Glutamatergic neuron (in vitro differentiated cells): ENCODE measurements around the gene SCUBE1. TPM values are rescaled to one million over a fixed set of nuclear protein-coding genes. Genes with fewer than 3 reads are reported as not detected.

Source experiments
- DNase-seq: peaks from one replicate; pipeline ENCODE4 v3.0.0; 2022
- H3K27ac Mint-ChIP-seq: one replicate; pipeline ENCODE4 v1.8.0; 2020; ENCODE audit warnings: mild to moderate bottlenecking, mixed read lengths, inconsistent platforms; ENCODE audit not compliant: unreplicated experiment
- H3K27me3 Mint-ChIP-seq: one replicate; pipeline ENCODE4 v1.8.0; 2020; ENCODE audit warnings: mild to moderate bottlenecking, moderate library complexity, mixed read lengths, inconsistent platforms; ENCODE audit not compliant: unreplicated experiment
- H3K36me3 Mint-ChIP-seq: one replicate; pipeline ENCODE4 v1.8.0; 2020; ENCODE audit warnings: mild to moderate bottlenecking, mixed read lengths, inconsistent platforms; ENCODE audit not compliant: unreplicated experiment
- H3K4me1 Mint-ChIP-seq: one replicate; pipeline ENCODE4 v1.8.0; 2020; ENCODE audit warnings: mild to moderate bottlenecking, low read depth, mixed read lengths, inconsistent platforms; ENCODE audit not compliant: unreplicated experiment
- H3K4me3 Mint-ChIP-seq: one replicate; pipeline ENCODE4 v1.8.0; 2020; ENCODE audit warnings: mild to moderate bottlenecking, mixed read lengths, inconsistent platforms; ENCODE audit not compliant: unreplicated experiment
- H3K9me3 Mint-ChIP-seq: one replicate; pipeline ENCODE4 v1.8.0; 2020; ENCODE audit warnings: mild to moderate bottlenecking, moderate library complexity, mixed read lengths, inconsistent platforms; ENCODE audit not compliant: unreplicated experiment
- CTCF ChIP-seq: fragments of 200-600 bp; sonication (generic); IDR thresholded peaks from one replicate; pipeline ENCODE4 v1.5.0; 2021; ENCODE audit not compliant: partially characterized antibody, unreplicated experiment
- total RNA-seq: library from RNA; stranded (reverse); fragmentation: NEBNext Ultra II Directional; extraction: Animal tissue kit (Norgen Biotek cat#: 25700); gene quantifications from one replicate; pipeline ENCODE4 v1.2.1, GENCODE V29; 2021; ENCODE audit not compliant: unreplicated experiment

SCUBE1 gene
- total RNA-seq, 1 donor from 2014 or later: 25.8 TPM

- DNase-seq: no peak
- Mint-ChIP-seq H3K4me1 (peaks cover 6% of the 10 kb centered on the region), H3K36me3 (peaks cover 4% of the 10 kb centered on the region), H3K27ac (no peak overlapping the region), H3K27me3 (peaks cover 5% of the 10 kb centered on the region), H3K4me3 (no peak overlapping the region), H3K9me3 (peaks cover 3% of the 10 kb centered on the region)
- TF ChIP-seq CTCF: no peak
Measured at GRCh38 chr22:43257549-43257948, 85.6 kb downstream of the SCUBE1 start.

- Mint-ChIP-seq H3K27ac (no peak overlapping the region), H3K36me3 (peaks cover 4% of the 10 kb centered on the region), H3K4me3 (no peak overlapping the region), H3K4me1 (peaks cover 6% of the 10 kb centered on the region), H3K27me3 (peaks cover 5% of the 10 kb centered on the region), H3K9me3 (peaks cover 3% of the 10 kb centered on the region)
- no peak for DNase-seq
- TF ChIP-seq CTCF: no peak
Measured at GRCh38 chr22:43256976-43257545, 86.1 kb downstream of the SCUBE1 start.

GRCh38 chr22:43256569-43256968, 86.6 kb downstream of the SCUBE1 start:
- Mint-ChIP-seq H3K36me3 (peaks cover 4% of the 10 kb centered on the region), H3K9me3 (peaks cover 3% of the 10 kb centered on the region), H3K27me3 (peaks cover 8% of the 10 kb centered on the region), H3K27ac (no peak overlapping the region), H3K4me3 (no peak overlapping the region), H3K4me1 (peaks cover 6% of the 10 kb centered on the region)
- TF ChIP-seq CTCF: no peak
- DNase-seq: no peak

- H3K27me3 Mint-ChIP-seq: peaks cover 8% of the 10 kb centered on the region
- H3K36me3 Mint-ChIP-seq: peaks cover 4% of the 10 kb centered on the region
- peaks cover 6% of the 10 kb centered on the region for H3K4me1 Mint-ChIP-seq
- H3K4me3 Mint-ChIP-seq: no peak overlapping the region
- H3K27ac Mint-ChIP-seq: no peak overlapping the region
- TF ChIP-seq CTCF: no peak
- no peak for DNase-seq
- peaks cover 4% of the 10 kb centered on the region for H3K9me3 Mint-ChIP-seq
Measured at GRCh38 chr22:43255299-43255698, 87.9 kb downstream of the SCUBE1 start.

GRCh38 chr22:43253839-43254238, 89.3 kb downstream of the SCUBE1 start:
- peaks cover 3% of the 10 kb centered on the region for H3K9me3 Mint-ChIP-seq
- no peaks in the 10 kb centered on the region for H3K36me3 Mint-ChIP-seq
- TF ChIP-seq CTCF: no peak
- peaks cover 5% of the 10 kb centered on the region for H3K27me3 Mint-ChIP-seq
- no peak overlapping the region for H3K27ac Mint-ChIP-seq
- H3K4me1 Mint-ChIP-seq: no peaks in the 10 kb centered on the region
- DNase-seq: no peak
- H3K4me3 Mint-ChIP-seq: no peak overlapping the region
